ENCODE data around the gene WEE1.
A peak's percentile ranks its signal among the peaks of the same experiment; 100 is the strongest.
"Not testable (repeated sequence)": the region's sequence is repeated elsewhere in the genome, so short reads cannot be mapped to it uniquely, and the experiment has no call there.

Gene WEE1

GRCh38 chr11:9596926-9597464 is 23.5 kb downstream of the WEE1 start:
- DNase-seq (ENCODE audit: low read depth in 3 of 3): no peak

DNA sequence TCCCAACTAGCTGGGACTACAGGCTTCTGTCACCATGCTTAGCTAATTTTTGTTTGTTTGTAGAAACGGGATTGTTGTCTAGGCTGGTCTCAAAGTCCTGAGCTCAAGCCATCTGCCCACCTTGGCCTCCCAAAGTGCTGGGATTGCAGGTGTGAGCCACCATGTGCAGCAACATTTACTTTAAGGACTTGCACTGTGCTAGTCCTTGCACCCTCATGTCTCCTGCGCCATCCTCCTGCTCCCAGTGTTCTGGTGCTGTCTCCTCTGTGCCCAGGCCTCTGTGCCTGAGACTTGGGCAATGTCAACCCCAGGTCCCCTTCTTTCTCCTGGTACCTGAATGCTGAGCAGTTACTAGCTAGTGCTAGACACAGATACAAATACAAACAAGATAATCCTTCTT is 26.7 kb downstream of the WEE1 start:
- no peak for DNase-seq (ENCODE audit: low read depth in 3 of 3)

DNA sequence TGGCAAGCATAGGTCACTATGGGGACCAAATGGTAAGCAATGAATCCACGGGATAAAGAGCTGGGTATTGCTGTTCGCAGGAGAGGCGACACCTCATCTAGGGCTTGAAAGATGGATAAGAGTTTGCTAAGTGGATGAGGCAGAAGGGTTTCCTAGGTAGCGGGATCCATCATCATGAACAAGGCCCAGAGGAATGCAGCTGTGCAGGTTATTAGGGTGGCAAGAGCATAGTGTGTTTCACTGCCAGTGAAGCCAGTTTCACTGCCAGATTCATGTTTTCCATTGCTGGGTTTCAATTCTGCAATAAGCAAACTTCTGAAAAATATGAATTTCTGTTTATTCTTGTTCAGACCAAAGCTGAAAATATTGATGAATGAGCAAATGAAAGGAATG is 27.2 kb downstream of the WEE1 start:
- no peak for DNase-seq (ENCODE audit: low read depth in 3 of 3)

DNA sequence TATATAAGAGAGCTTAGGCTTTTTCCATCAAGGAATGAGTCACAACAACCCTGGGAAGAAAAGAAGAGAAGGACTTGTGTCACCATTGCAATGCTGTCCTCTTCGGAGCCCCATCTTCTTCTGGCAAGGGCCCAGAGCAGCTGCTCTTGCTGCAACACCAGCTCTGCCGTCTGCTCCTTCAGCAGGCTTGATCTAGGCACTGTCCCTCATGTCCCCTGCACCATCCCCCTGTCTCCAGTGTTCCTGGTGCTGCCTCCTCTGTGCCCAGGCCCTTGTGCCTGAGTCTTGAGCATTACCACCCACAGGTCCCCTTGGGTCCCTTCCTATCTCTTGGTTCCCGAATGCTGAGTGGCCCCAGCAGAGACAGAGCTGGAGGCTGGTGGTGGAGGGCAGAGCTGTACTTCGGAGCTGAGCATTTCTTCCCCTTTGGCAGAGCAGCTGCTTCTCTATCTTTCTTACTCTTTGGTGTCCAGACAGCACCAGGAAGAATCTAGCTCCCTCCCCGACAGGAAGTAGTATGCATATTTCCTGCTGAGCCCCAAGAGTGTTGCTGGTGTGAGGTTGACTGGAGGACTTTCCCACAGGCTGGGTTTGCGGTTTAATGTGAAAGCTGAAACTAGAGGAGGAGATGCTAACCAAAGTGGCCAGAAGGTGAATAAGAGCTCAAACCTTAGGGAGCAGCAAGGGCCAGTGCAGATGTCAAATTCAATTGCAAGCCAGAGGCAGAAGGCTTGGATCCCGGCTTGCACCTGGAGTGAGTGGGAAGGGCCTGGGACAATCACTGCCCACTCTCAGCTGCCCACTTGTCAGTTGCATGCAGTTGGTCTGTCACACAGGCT is 27.8 kb downstream of the WEE1 start:
- peak in 1 of 3 experiments; percentile 20 for DNase-seq (ENCODE audit: low read depth in 3 of 3)

DNA sequence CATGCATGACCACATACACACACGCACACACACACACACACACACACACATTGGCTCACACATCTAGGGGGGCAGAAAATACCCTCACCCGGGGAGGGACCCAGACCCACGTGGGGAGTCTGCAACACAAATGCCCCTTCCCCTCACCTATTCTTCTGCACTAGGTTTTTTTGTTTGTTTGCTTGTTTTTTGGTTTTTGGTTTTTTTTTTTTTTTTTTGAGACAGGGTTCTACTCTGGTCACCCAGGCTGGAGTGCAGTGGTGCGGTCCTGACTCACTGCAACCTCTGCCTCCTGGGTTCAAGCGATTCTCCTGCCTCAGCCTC is 28.4 kb downstream of the WEE1 start:
- DNase-seq (ENCODE audit: low read depth in 3 of 3): no peak

DNA sequence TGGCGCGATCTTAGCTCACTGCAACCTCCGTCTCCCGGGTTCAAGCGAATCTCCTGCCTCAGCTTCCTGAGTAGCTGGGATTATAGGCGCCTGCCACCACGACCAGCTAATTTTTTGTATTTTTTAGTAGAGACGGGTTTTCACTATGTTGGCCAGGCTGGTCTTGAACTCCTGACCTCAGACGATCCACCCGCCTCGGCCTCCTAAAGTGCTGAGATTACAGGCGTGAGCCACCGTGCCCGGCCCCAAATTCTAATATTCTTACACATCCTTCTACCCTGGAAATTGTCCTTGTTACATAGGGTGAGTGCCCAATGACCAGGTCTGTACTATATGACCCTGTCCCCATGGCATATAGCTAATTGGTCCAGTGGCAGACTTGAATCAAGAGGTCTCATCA is 29.7 kb downstream of the WEE1 start:
- DNase-seq (ENCODE audit: low read depth in 3 of 3): not testable (repeated sequence)

DNA sequence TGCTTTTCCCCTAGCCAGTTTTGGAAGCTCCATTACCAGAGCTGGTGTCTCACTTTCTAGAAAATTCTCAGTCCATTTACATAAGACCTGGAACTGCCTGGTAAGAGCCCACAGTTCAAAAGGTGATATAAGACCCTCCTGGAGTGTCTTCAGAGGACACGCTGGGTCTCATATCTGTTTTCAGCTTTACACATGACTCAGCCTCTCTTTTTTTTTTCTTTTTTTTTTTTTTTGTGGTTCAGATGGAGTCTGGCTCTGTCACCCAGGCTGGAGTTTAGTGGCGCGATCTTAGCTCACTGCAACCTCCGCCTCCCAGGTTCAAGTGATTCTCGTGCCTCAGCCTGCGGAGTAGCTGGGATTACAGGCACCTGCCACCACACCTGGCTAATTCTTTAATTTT is 30.7 kb downstream of the WEE1 start:
- no peak for DNase-seq (ENCODE audit: low read depth in 3 of 3)

GRCh38 chr11:9605742-9606141 is 32.3 kb downstream of the WEE1 start:
- no peak for DNase-seq (ENCODE audit: low read depth in 3 of 3)

DNA sequence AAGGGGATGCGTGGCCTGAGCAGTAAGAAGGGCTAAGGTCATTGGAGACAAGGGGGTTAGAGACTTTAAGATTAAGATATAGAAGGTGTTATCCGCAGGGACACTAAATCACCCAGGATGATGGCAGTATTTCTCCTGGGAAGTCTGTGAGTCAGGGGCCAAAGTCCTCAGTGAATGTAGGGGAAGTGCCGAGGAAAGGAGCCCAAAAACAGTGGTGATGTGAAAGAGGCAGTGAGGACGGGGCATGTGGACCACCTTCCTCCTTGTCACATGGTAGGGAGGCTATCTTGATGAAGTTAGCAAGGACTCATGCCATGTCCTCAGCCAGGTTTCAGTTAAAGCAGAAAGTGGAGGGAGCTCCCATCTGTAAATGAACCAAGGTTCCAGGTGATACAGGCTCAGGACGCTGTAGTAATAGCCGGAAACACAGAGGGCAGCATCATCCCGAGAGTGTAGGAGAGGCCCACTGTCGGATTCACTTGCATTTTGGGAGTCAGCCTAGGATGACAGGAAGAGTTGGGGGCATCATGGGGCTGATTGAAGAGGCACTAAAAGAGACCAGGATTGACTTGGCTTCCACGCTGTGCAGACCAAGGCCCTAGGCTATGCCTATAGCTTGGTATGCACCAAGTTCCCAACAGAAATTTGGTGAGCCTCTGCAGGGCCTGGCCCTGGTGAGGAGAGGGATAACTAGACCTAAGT is 33.5 kb downstream of the WEE1 start:
- DNase-seq (ENCODE audit: low read depth in 3 of 3): no peak

- DNase-seq (ENCODE audit: low read depth in 3 of 3): no peak
These were observed 34.0 kb downstream of the WEE1 start for GRCh38 chr11:9607511-9607899.

GRCh38 chr11:9609002-9609759 is 35.7 kb downstream of the WEE1 start:
- DNase-seq (ENCODE audit: low read depth in 3 of 3): no peak

- no peak for DNase-seq (ENCODE audit: low read depth in 3 of 3)
These were observed 36.4 kb downstream of the WEE1 start for GRCh38 chr11:9609841-9610240.

GRCh38 chr11:9613118-9613829 is 39.8 kb downstream of the WEE1 start:
- DNase-seq (ENCODE audit: low read depth in 3 of 3): peak; percentile 75 to 80 (median 76)

GRCh38 chr11:9613830-9614762 is 40.6 kb downstream of the WEE1 start:
- peak; percentile 82 to 89 (median 88) for DNase-seq (ENCODE audit: low read depth in 3 of 3)

- no peak for DNase-seq (ENCODE audit: low read depth in 3 of 3)
These were observed 41.6 kb downstream of the WEE1 start for GRCh38 chr11:9615031-9615451.

GRCh38 chr11:9616042-9616675 is 42.7 kb downstream of the WEE1 start:
- no peak for DNase-seq (ENCODE audit: low read depth in 3 of 3)

- no peak for DNase-seq (ENCODE audit: low read depth in 3 of 3)
These were observed 43.4 kb downstream of the WEE1 start for GRCh38 chr11:9616858-9617257.

GRCh38 chr11:9617940-9618339 is 44.5 kb downstream of the WEE1 start:
- no peak for DNase-seq (ENCODE audit: low read depth in 3 of 3)

- no peak for DNase-seq (ENCODE audit: low read depth in 3 of 3)
These were observed 45.5 kb downstream of the WEE1 start for GRCh38 chr11:9619004-9619403.

DNA sequence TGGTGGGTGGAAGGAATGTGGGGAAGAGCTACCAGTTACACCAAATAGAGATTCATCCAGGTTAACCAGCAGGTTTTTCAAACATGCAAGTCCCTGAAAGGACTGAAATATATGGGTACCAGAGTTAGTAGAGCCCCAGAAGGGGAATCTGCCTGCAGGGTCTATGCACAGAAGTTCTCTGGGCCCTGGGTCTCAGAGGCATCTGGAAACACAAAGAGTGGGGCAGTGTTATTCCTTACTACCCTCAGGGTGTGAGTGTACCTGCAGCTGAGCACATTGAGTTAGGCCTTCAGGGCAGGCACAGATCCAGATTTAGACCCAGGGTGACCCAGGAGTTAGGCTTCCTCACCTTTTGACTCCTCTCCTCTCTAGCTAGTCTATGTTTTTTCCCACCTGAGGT is 46.5 kb downstream of the WEE1 start:
- DNase-seq (ENCODE audit: low read depth in 3 of 3): no peak

Measured in stimulated activated CD4-positive, alpha-beta T cell treated with anti-CD3 and anti-CD28 coated beads, TNF-alpha, amount 100 ng/mL, for 4 hours (primary cell).